CD4-positive, alpha-beta T cell treated with Interleukin-12 subunit alpha and Interleukin-12 subunit beta, for 1 hour (primary cell): Measurements from ENCODE around the gene PPP4C.

ENCODE experiments used
- DNase-seq: peaks from one replicate; pipeline ENCODE4 v3.0.0-alpha.2; 2020

The PPP4C gene

GRCh38 chr16:30083216-30084055 is 7.6 kb downstream of the PPP4C start:
- DNase-seq, result no peak

- no peak for DNase-seq
Measured at GRCh38 chr16:30084096-30084815, 8.5 kb downstream of the PPP4C start.

GRCh38 chr16:30084816-30085159 is 9.0 kb downstream of the PPP4C start:
- no peak for DNase-seq

GRCh38 chr16:30085247-30085646 is 9.5 kb downstream of the PPP4C start:
- DNase-seq, result no peak

- DNase-seq, result no peak
Measured at GRCh38 chr16:30085820-30086219, 10.0 kb downstream of the PPP4C start.

GRCh38 chr16:30086291-30087140 is 10.7 kb downstream of the PPP4C start:
- no peak for DNase-seq

GRCh38 chr16:30087181-30087898 is 11.5 kb downstream of the PPP4C start:
- peak; percentile 14 for DNase-seq

- DNase-seq, result no peak
Measured at GRCh38 chr16:30088237-30088831, 12.5 kb downstream of the PPP4C start.

- DNase-seq, result no peak
Measured at GRCh38 chr16:30088832-30089624, 13.2 kb downstream of the PPP4C start.

- DNase-seq, result no peak
Measured at GRCh38 chr16:30090610-30091331, 15.0 kb downstream of the PPP4C start.

GRCh38 chr16:30091474-30092372 is 15.9 kb downstream of the PPP4C start, which contains the start of gene TBX6:
TSS of gene TBX6 (minus strand) at chr16:30091924. CDS start at chr16:30091193, 731 bp downstream.
- peak; percentile 94 for DNase-seq

GRCh38 chr16:30092373-30093010 is 16.7 kb downstream of the PPP4C start:
- DNase-seq, result peak; percentile 80

GRCh38 chr16:30094541-30095165 is 18.9 kb downstream of the PPP4C start:
- no peak for DNase-seq

GRCh38 chr16:30095166-30096078 is 19.6 kb downstream of the PPP4C start:
- peak; percentile 17 for DNase-seq

- DNase-seq, result peak; percentile 92
Measured at GRCh38 chr16:30096105-30096861, 20.5 kb downstream of the PPP4C start, which contains the start of gene YPEL3. TSS of gene YPEL3 (minus strand) at chr16:30096213. CDS start at chr16:30095482, 731 bp downstream.

- DNase-seq, result peak; percentile 28
Measured at GRCh38 chr16:30096862-30097563, 21.2 kb downstream of the PPP4C start.
